Colonic mucosa (tissue), 4 donors: ENCODE measurements around the gene SIDT2. TPM values are rescaled to one million over a fixed set of nuclear protein-coding genes. Genes with fewer than 3 reads are reported as not detected.

ENCODE experiments used
- DNase-seq: peaks from one replicate; pipeline ENCODE4 v3.0.0-alpha.2; 2020
- H3K27ac ChIP-seq: fragments of 200-600 bp; one replicate; pipeline ENCODE4 v1.8.0; 2021
- H3K27me3 ChIP-seq: fragments of 200-600 bp; one replicate; pipeline ENCODE4 v1.8.0; 2021
- H3K36me3 ChIP-seq: fragments of 200-600 bp; one replicate; pipeline ENCODE4 v1.8.0; 2021
- H3K4me1 ChIP-seq: fragments of 200-600 bp; one replicate; pipeline ENCODE4 v1.8.0; 2021; ENCODE audit warnings: mild to moderate bottlenecking
- H3K4me3 ChIP-seq: fragments of 200-600 bp; one replicate; pipeline ENCODE4 v1.8.0; 2021
- H3K9ac ChIP-seq, 2 donors: one replicate each; pipeline ENCODE4 v1.7.0; 2013; ENCODE audit warnings: control low read depth in 2 of 2, low read depth in 2 of 2, low read length in 2 of 2
- H3K9me3 ChIP-seq: fragments of 200-600 bp; one replicate; pipeline ENCODE4 v1.8.0; 2021
- CTCF ChIP-seq: fragments of 200-600 bp; IDR thresholded peaks from one replicate; pipeline ENCODE4 v1.8.0; 2022; ENCODE audit warnings: antibody characterized with exemption, mild to moderate bottlenecking
- intact Hi-C: fragments of 100-400 bp; cut with DNase I; formaldehyde crosslinking; loops from one replicate; pipeline ENCODE4 v1.14.1; 2022
- total RNA-seq, 2 donors: library from RNA; stranded (reverse); fragmentation: NEBNext Ultra II Directional in 1 of 2; extraction: Animal tissue kit (Norgen Biotek cat#: 25700) in 1 of 2; gene quantifications; one replicate each; pipeline ENCODE4 v1.2.1, GENCODE V29; 2021
- donor health status: healthy.
- donor health status: DM: no; HTN: no; CAD: no.
- donor health status: DM: no; HTN: no; CAD: no.

Gene SIDT2
- total RNA-seq, 2 donors from 2014 or later, result 42.9 to 69.3 TPM

- no peak overlapping the region for H3K9ac ChIP-seq
- H3K27ac ChIP-seq, result no peak overlapping the region
- no peak for TF ChIP-seq CTCF
- no peaks in the 10 kb centered on the region for H3K4me1 ChIP-seq
- H3K27me3 ChIP-seq, result no peaks in the 10 kb centered on the region
- DNase-seq, result no peak
- no peak overlapping the region for H3K4me3 ChIP-seq
- no peaks in the 10 kb centered on the region for H3K36me3 ChIP-seq
- H3K9me3 ChIP-seq, result no peaks in the 10 kb centered on the region
- intact Hi-C loops, result no loop called here
Measured at GRCh38 chr11:117175104-117175503, 3.4 kb upstream of the SIDT2 start.

GRCh38 chr11:117175781-117176180, 2.8 kb upstream of the SIDT2 start:
- TF ChIP-seq CTCF, result no peak
- intact Hi-C loops, result no loop called here
- Histone ChIP-seq H3K36me3 (no peaks in the 10 kb centered on the region), H3K9ac (no peak overlapping the region), H3K4me3 (no peak overlapping the region), H3K9me3 (no peaks in the 10 kb centered on the region), H3K27ac (no peak overlapping the region), H3K4me1 (no peaks in the 10 kb centered on the region), H3K27me3 (no peaks in the 10 kb centered on the region)
- DNase-seq, result no peak

GRCh38 chr11:117176186-117176585, 2.4 kb upstream of the SIDT2 start:
- no peak overlapping the region for H3K27ac ChIP-seq
- H3K4me3 ChIP-seq, result no peak overlapping the region
- H3K9me3 ChIP-seq, result no peaks in the 10 kb centered on the region
- DNase-seq, result no peak
- H3K27me3 ChIP-seq, result no peaks in the 10 kb centered on the region
- intact Hi-C loops, result no loop called here
- H3K9ac ChIP-seq, result no peak overlapping the region
- TF ChIP-seq CTCF, result no peak
- no peaks in the 10 kb centered on the region for H3K4me1 ChIP-seq
- no peaks in the 10 kb centered on the region for H3K36me3 ChIP-seq

GRCh38 chr11:117177534-117178209, 871 bp upstream of the SIDT2 start:
- intact Hi-C loops, result no loop called here
- no peaks in the 10 kb centered on the region for H3K36me3 ChIP-seq
- no peaks in the 10 kb centered on the region for H3K9me3 ChIP-seq
- peak; percentile 24 for DNase-seq
- H3K9ac ChIP-seq, result peak overlapping the region in 1 of 2 donors; percentile 81
- peak overlapping the region; percentile 95 for H3K27ac ChIP-seq
- no peaks in the 10 kb centered on the region for H3K27me3 ChIP-seq
- no peaks in the 10 kb centered on the region for H3K4me1 ChIP-seq
- TF ChIP-seq CTCF, result no peak
- H3K4me3 ChIP-seq, result peak overlapping the region; percentile 93

GRCh38 chr11:117179048-117179999, 781 bp downstream of the SIDT2 start:
- TF ChIP-seq CTCF, result no peak
- Histone ChIP-seq H3K4me1 (no peaks in the 10 kb centered on the region), H3K36me3 (no peaks in the 10 kb centered on the region), H3K4me3 (peak overlapping the region; percentile 93), H3K9ac (peak overlapping the region; percentile 84 to 87), H3K9me3 (no peaks in the 10 kb centered on the region), H3K27me3 (no peaks in the 10 kb centered on the region), H3K27ac (peak overlapping the region; percentile 95)
- DNase-seq, result peak; percentile 58
- intact Hi-C loops, result no loop called here
